ENCODE results near the gene ARHGEF39. TPM values are rescaled to one million over a fixed set of nuclear protein-coding genes. Genes with fewer than 3 reads are reported as not detected.

ARHGEF39 gene, protein sequence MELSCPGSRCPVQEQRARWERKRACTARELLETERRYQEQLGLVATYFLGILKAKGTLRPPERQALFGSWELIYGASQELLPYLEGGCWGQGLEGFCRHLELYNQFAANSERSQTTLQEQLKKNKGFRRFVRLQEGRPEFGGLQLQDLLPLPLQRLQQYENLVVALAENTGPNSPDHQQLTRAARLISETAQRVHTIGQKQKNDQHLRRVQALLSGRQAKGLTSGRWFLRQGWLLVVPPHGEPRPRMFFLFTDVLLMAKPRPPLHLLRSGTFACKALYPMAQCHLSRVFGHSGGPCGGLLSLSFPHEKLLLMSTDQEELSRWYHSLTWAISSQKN
- total RNA-seq: 0.36 and 0.88 TPM in 2 replicates

GRCh38 chr9:35664531-35665470, at the start of gene ARHGEF39:
Gene ARHGEF39 (minus strand): TSS chr9:35665195. CDS start chr9:35665169, 26 bp downstream.
- no peaks in the 10 kb centered on the region for H3K9me3 ChIP-seq (ENCODE audit: low read depth, low read length)
- H3K36me3 ChIP-seq (ENCODE audit: insufficient read depth, low read length): peaks cover 22% of the 10 kb centered on the region
- peak within 1 kb of the TSS; percentile 78 for H3K4me3 ChIP-seq (ENCODE audit: insufficient read depth, low read length)
- peak within 1 kb of the TSS; percentile 93 for H2AFZ ChIP-seq (ENCODE audit: low read length)
- peak within 1 kb of the TSS; percentile 24 for H3K27ac ChIP-seq (ENCODE audit: low read depth, low read length)
- H3K79me2 ChIP-seq (ENCODE audit: insufficient read depth, low read length): peaks cover 8% of the 10 kb centered on the region
- peaks cover 15% of the 10 kb centered on the region for H3K4me1 ChIP-seq (ENCODE audit: insufficient read depth, low read length)
- peak; percentile 99 for DNase-seq (ENCODE audit: insufficient read length, low spot score, missing footprints)
- TF ChIP-seq, protein P1, sequence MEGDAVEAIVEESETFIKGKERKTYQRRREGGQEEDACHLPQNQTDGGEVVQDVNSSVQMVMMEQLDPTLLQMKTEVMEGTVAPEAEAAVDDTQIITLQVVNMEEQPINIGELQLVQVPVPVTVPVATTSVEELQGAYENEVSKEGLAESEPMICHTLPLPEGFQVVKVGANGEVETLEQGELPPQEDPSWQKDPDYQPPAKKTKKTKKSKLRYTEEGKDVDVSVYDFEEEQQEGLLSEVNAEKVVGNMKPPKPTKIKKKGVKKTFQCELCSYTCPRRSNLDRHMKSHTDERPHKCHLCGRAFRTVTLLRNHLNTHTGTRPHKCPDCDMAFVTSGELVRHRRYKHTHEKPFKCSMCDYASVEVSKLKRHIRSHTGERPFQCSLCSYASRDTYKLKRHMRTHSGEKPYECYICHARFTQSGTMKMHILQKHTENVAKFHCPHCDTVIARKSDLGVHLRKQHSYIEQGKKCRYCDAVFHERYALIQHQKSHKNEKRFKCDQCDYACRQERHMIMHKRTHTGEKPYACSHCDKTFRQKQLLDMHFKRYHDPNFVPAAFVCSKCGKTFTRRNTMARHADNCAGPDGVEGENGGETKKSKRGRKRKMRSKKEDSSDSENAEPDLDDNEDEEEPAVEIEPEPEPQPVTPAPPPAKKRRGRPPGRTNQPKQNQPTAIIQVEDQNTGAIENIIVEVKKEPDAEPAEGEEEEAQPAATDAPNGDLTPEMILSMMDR (IDR thresholded peaks at IDR 0.05; ENCODE audit: extremely low read depth, low read depth, low read length): no peak
- H3K27me3 ChIP-seq (ENCODE audit: insufficient read depth, low read length): no peaks in the 10 kb centered on the region
- peak within 1 kb of the TSS; percentile 96 for H3K4me2 ChIP-seq (ENCODE audit: insufficient read depth, low read length)
- no peaks in the 10 kb centered on the region for H4K20me1 ChIP-seq (ENCODE audit: insufficient read depth, low read length)

GRCh38 chr9:35714123-35714522, 49.1 kb upstream of the ARHGEF39 start:
- Histone ChIP-seq H3K27me3 (ENCODE audit: insufficient read depth, low read length) (no peaks in the 10 kb centered on the region), H3K79me2 (ENCODE audit: insufficient read depth, low read length) (peaks cover 50% of the 10 kb centered on the region), H3K4me2 (ENCODE audit: insufficient read depth, low read length) (no peak overlapping the region), H3K36me3 (ENCODE audit: insufficient read depth, low read length) (peaks cover 98% of the 10 kb centered on the region), H3K9me3 (ENCODE audit: low read depth, low read length) (no peaks in the 10 kb centered on the region), H3K27ac (ENCODE audit: low read depth, low read length) (no peak overlapping the region), H3K4me3 (ENCODE audit: insufficient read depth, low read length) (no peak overlapping the region), H4K20me1 (ENCODE audit: insufficient read depth, low read length) (peaks cover 41% of the 10 kb centered on the region), H2AFZ (ENCODE audit: low read length) (no peak overlapping the region), H3K4me1 (ENCODE audit: insufficient read depth, low read length) (no peaks in the 10 kb centered on the region)
- DNase-seq (ENCODE audit: insufficient read length, low spot score, missing footprints): peak; percentile 8
- TF ChIP-seq, protein P1 (IDR thresholded peaks at IDR 0.05; ENCODE audit: extremely low read depth, low read depth, low read length): no peak

- Histone ChIP-seq H3K36me3 (ENCODE audit: insufficient read depth, low read length) (peaks cover 98% of the 10 kb centered on the region), H3K4me2 (ENCODE audit: insufficient read depth, low read length) (no peak overlapping the region), H2AFZ (ENCODE audit: low read length) (no peak overlapping the region), H4K20me1 (ENCODE audit: insufficient read depth, low read length) (peaks cover 36% of the 10 kb centered on the region), H3K4me3 (ENCODE audit: insufficient read depth, low read length) (no peak overlapping the region), H3K27ac (ENCODE audit: low read depth, low read length) (no peak overlapping the region), H3K4me1 (ENCODE audit: insufficient read depth, low read length) (no peaks in the 10 kb centered on the region), H3K79me2 (ENCODE audit: insufficient read depth, low read length) (peaks cover 44% of the 10 kb centered on the region), H3K27me3 (ENCODE audit: insufficient read depth, low read length) (no peaks in the 10 kb centered on the region), H3K9me3 (ENCODE audit: low read depth, low read length) (no peaks in the 10 kb centered on the region)
- TF ChIP-seq, protein P1 (IDR thresholded peaks at IDR 0.05; ENCODE audit: extremely low read depth, low read depth, low read length): no peak
- DNase-seq (ENCODE audit: insufficient read length, low spot score, missing footprints): no peak
Measured at GRCh38 chr9:35713578-35713977, 48.6 kb upstream of the ARHGEF39 start.
